Ishikawa (cell line): ENCODE measurements around the gene RAI1.

Experiments
- ZBTB7A ChIP-seq: IDR thresholded peaks from 2 replicates; pipeline ENCODE4 v1.6.1; 2012; ENCODE audit warnings: low read depth
- TF ChIP-seq, protein P1 (sequence below): IDR thresholded peaks from 2 replicates; pipeline ENCODE4 v1.6.1; 2012

DNA sequence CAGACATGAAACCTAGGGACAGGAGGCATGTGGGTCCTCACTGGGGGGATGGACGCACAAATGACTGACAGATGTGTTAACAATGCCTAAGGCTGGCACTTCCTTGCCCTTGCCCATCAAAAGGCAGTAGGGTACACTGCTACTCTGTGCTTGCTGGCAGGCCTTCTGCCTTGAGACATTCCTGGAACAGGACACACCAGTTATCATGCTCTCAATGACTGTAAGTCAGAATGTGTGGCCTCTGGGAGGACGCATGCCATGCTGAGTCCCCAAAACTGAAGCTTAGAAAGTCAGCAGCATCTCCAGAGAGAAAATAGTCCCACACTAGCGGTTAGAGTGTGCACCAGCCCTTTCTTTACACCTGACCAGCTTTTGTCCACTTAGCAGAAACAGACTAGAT is 171.7 kb downstream of the RAI1 start:
- TF ChIP-seq, protein P1, sequence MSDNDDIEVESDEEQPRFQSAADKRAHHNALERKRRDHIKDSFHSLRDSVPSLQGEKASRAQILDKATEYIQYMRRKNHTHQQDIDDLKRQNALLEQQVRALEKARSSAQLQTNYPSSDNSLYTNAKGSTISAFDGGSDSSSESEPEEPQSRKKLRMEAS = no peak
- TF ChIP-seq ZBTB7A = no peak
